Osteocyte (in vitro differentiated cells): ENCODE data around the gene PREP. TPM values are rescaled to one million over a fixed set of nuclear protein-coding genes. Genes with fewer than 3 reads are reported as not detected.

ENCODE experiments used
- DNase-seq: peaks from one replicate; pipeline ENCODE4 v3.0.0; 2021; ENCODE audit warnings: mixed read lengths; ENCODE audit not compliant: unreplicated experiment; ENCODE audit errors: extremely low spot score
- H3K27ac Mint-ChIP-seq: one replicate; pipeline ENCODE4 v1.8.0; 2021; ENCODE audit warnings: mild to moderate bottlenecking, mixed read lengths; ENCODE audit not compliant: unreplicated experiment
- H3K27me3 Mint-ChIP-seq: one replicate; pipeline ENCODE4 v1.8.0; 2021; ENCODE audit warnings: mixed read lengths; ENCODE audit not compliant: unreplicated experiment
- H3K36me3 Mint-ChIP-seq: one replicate; pipeline ENCODE4 v1.8.0; 2021; ENCODE audit warnings: mixed read lengths; ENCODE audit not compliant: unreplicated experiment
- H3K4me1 Mint-ChIP-seq: one replicate; pipeline ENCODE4 v1.8.0; 2021; ENCODE audit warnings: mixed read lengths; ENCODE audit not compliant: unreplicated experiment
- H3K4me3 Mint-ChIP-seq: one replicate; pipeline ENCODE4 v1.8.0; 2021; ENCODE audit warnings: mild to moderate bottlenecking, moderate library complexity, mixed read lengths; ENCODE audit not compliant: unreplicated experiment
- H3K9me3 Mint-ChIP-seq: one replicate; pipeline ENCODE4 v1.8.0; 2021; ENCODE audit warnings: mixed read lengths; ENCODE audit not compliant: unreplicated experiment
- CTCF ChIP-seq: fragments of 200-600 bp; sonication (generic); IDR thresholded peaks from 2 replicates; pipeline ENCODE4 v1.5.0; 2021; ENCODE audit warnings: antibody characterized with exemption, mild to moderate bottlenecking, moderate library complexity
- total RNA-seq: library from RNA; stranded (reverse); gene quantifications from 2 replicates; pipeline ENCODE4 v1.2.1, GENCODE V29; 2021

PREP gene
- total RNA-seq, 1 donor from 2014 or later: 36.9 TPM

DNA sequence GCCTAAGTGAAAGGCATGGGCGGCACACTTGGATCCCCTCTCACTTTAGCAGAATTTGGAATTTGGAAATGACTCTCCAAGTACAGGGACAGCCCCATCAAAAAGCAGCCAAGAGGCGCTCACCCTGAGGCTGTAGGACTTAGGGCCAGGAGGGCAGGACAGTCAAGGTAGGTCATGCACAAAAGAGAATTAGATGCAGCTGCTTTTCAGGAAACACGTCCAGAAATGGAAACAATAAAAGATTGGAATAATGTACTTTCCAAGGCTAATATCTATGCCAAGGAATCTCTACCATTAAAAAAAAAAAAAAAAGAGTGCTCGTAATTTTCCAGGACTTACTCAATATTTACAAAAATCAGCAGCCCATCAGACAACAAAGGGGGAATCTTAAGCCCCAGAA is 19.9 kb downstream of the PREP start:
- H3K4me1 Mint-ChIP-seq: peaks cover 19% of the 10 kb centered on the region
- no peaks in the 10 kb centered on the region for H3K27me3 Mint-ChIP-seq
- H3K36me3 Mint-ChIP-seq: peaks cover 15% of the 10 kb centered on the region
- DNase-seq: no peak
- no peak overlapping the region for H3K27ac Mint-ChIP-seq
- H3K9me3 Mint-ChIP-seq: no peaks in the 10 kb centered on the region
- no peak for TF ChIP-seq CTCF
- no peak overlapping the region for H3K4me3 Mint-ChIP-seq

- Mint-ChIP-seq H3K27ac (no peak overlapping the region), H3K36me3 (peaks cover 18% of the 10 kb centered on the region), H3K9me3 (no peaks in the 10 kb centered on the region), H3K4me1 (peaks cover 19% of the 10 kb centered on the region), H3K4me3 (no peak overlapping the region), H3K27me3 (no peaks in the 10 kb centered on the region)
- no peak for TF ChIP-seq CTCF
- no peak for DNase-seq
These were observed 20.4 kb downstream of the PREP start for GRCh38 chr6:105382496-105382895.

DNA sequence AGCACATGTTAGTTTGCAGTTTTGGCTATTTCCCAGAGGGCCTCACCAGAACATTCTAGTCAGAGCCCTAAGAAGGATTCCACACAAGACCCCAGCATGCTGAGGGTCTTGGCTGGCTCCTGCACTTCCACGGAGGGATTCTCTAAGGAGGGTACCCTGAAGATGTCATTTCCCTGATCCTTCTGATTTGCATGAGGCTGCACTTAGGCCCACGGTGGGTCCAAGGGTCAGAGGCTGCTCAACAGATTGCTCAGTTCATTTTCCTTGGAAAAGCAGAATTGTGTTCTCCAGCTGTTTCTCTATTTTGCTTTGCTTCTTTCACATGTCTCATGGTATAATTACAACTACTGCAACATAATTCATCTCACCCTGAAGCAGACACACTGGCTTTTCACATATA is 22.2 kb downstream of the PREP start:
- H3K36me3 Mint-ChIP-seq: peaks cover 18% of the 10 kb centered on the region
- peaks cover 21% of the 10 kb centered on the region for H3K4me1 Mint-ChIP-seq
- no peak overlapping the region for H3K27ac Mint-ChIP-seq
- H3K4me3 Mint-ChIP-seq: no peak overlapping the region
- no peaks in the 10 kb centered on the region for H3K9me3 Mint-ChIP-seq
- no peak for DNase-seq
- no peak for TF ChIP-seq CTCF
- H3K27me3 Mint-ChIP-seq: no peaks in the 10 kb centered on the region

- no peak for TF ChIP-seq CTCF
- Mint-ChIP-seq H3K4me1 (peaks cover 31% of the 10 kb centered on the region), H3K9me3 (no peaks in the 10 kb centered on the region)
These were observed 27.1 kb downstream of the PREP start for GRCh38 chr6:105375797-105376196.

GRCh38 chr6:105374010-105374420 is 28.9 kb downstream of the PREP start:
- Mint-ChIP-seq H3K9me3 (peaks cover 4% of the 10 kb centered on the region), H3K27ac (peak overlapping the region; percentile 82), H3K4me1 (peaks cover 31% of the 10 kb centered on the region), H3K4me3 (no peak overlapping the region), H3K36me3 (peaks cover 44% of the 10 kb centered on the region), H3K27me3 (no peaks in the 10 kb centered on the region)
- TF ChIP-seq CTCF: no peak
- DNase-seq: no peak

More at GRCh38 chr6:105375797-105376196, 27.1 kb downstream of the PREP start:
- Mint-ChIP-seq H3K36me3 (peaks cover 34% of the 10 kb centered on the region), H3K27ac (no peak overlapping the region), H3K4me3 (no peak overlapping the region), H3K27me3 (no peaks in the 10 kb centered on the region)
- DNase-seq: no peak
